Karpas-422 (cell line): ENCODE measurements around the gene HUNK. TPM values are rescaled to one million over a fixed set of nuclear protein-coding genes. Genes with fewer than 3 reads are reported as not detected.
A peak's percentile ranks its signal among the peaks of the same experiment; 100 is the strongest.

Experiments used
- DNase-seq: peaks from one replicate; pipeline ENCODE4 v3.0.0-alpha.2; 2015
- H2AFZ ChIP-seq: fragments of 200-600 bp; sonication (generic); 2 replicates; pipeline ENCODE4 v1.6.1; 2014; ENCODE audit warnings: antibody characterized with exemption, low read length, mixed read lengths
- H3K27ac ChIP-seq: fragments of 200-600 bp; sonication (generic); 2 replicates; pipeline ENCODE4 v1.5.1; 2014; ENCODE audit warnings: mild to moderate bottlenecking, low read length, moderate library complexity
- H3K27me3 ChIP-seq: fragments of 200-600 bp; sonication (generic); 2 replicates; pipeline ENCODE4 v1.6.1; 2014; ENCODE audit warnings: low read length, mixed read lengths
- H3K36me3 ChIP-seq: fragments of 200-600 bp; sonication (generic); 2 replicates; pipeline ENCODE4 v1.6.1; 2014; ENCODE audit warnings: low read length, mixed read lengths; ENCODE audit not compliant: insufficient read depth
- H3K4me1 ChIP-seq: fragments of 200-600 bp; sonication (generic); 2 replicates; pipeline ENCODE4 v1.6.1; 2014; ENCODE audit warnings: mild to moderate bottlenecking, low read length, mixed read lengths
- H3K4me2 ChIP-seq: fragments of 200-600 bp; sonication (generic); 2 replicates; pipeline ENCODE4 v1.6.1; 2014; ENCODE audit warnings: low read length, low read depth, mild to moderate bottlenecking; ENCODE audit not compliant: poor library complexity, severe bottlenecking
- H3K4me3 ChIP-seq: fragments of 200-600 bp; sonication (generic); 2 replicates; pipeline ENCODE4 v1.5.1; 2014; ENCODE audit warnings: mild to moderate bottlenecking, antibody characterized with exemption, low read length, mixed read lengths
- H3K79me2 ChIP-seq: fragments of 200-600 bp; sonication (generic); 2 replicates; pipeline ENCODE4 v1.6.1; 2014; ENCODE audit warnings: mild to moderate bottlenecking, low read length, mixed read lengths
- H3K9ac ChIP-seq: fragments of 200-600 bp; sonication (generic); 2 replicates; pipeline ENCODE4 v1.6.0; 2014; ENCODE audit warnings: low read length
- H3K9me2 ChIP-seq: fragments of 200-600 bp; sonication (generic), shearing (Covaris generic); replicated peaks from 2 replicates; pipeline ENCODE4 v1.6.0; 2014; ENCODE audit warnings: mild to moderate bottlenecking, low read length, moderate library complexity; ENCODE audit not compliant: insufficient read depth
- H3K9me3 ChIP-seq: fragments of 300-700, 200-600 bp; sonication (generic); 2 replicates; pipeline ENCODE4 v1.6.1; 2014; ENCODE audit warnings: low read length, mixed read lengths
- H4K20me1 ChIP-seq: fragments of 200-600 bp; sonication (generic); 2 replicates; pipeline ENCODE4 v1.6.1; 2014; ENCODE audit warnings: mild to moderate bottlenecking, antibody characterized with exemption, low read length, low read depth; ENCODE audit not compliant: insufficient read depth
- total RNA-seq: library from RNA; depleted of rRNA; stranded (reverse); fragments of >200 nt; shearing (Covaris generic); gene quantifications from 2 replicates; pipeline ENCODE4 v1.2.3, GENCODE V29; 2014; ENCODE audit warnings: low replicate concordance

The HUNK gene
- total RNA-seq, 1 experiment from 2014 or later: not detected

- Histone ChIP-seq H3K9ac (no peak overlapping the region), H3K27ac (no peak overlapping the region), H3K4me1 (peaks cover 15% of the 10 kb centered on the region), H3K9me3 (no peaks in the 10 kb centered on the region), H4K20me1 (no peaks in the 10 kb centered on the region), H3K4me2 (no peak overlapping the region), H3K4me3 (no peak overlapping the region), H3K9me2 (no peaks in the 10 kb centered on the region), H2AFZ (no peak overlapping the region), H3K36me3 (no peaks in the 10 kb centered on the region), H3K79me2 (no peaks in the 10 kb centered on the region), H3K27me3 (0 out of 2 replicates have a peak, but pooled peaks cover 4% of the 10 kb centered on the region)
- DNase-seq: no peak
These were observed 29.6 kb downstream of the HUNK start for GRCh38 chr21:31902438-31902837.

GRCh38 chr21:31903896-31904295 is 31.1 kb downstream of the HUNK start:
- no peaks in the 10 kb centered on the region for H4K20me1 ChIP-seq
- H3K36me3 ChIP-seq: no peaks in the 10 kb centered on the region
- no peak overlapping the region for H3K9ac ChIP-seq
- H3K27ac ChIP-seq: no peak overlapping the region
- H3K9me2 ChIP-seq: no peaks in the 10 kb centered on the region
- DNase-seq: peak; percentile 54
- H2AFZ ChIP-seq: no peak overlapping the region
- H3K79me2 ChIP-seq: no peaks in the 10 kb centered on the region
- H3K4me3 ChIP-seq: 0 out of 2 replicates have a peak overlapping the region, but pooled peaks have one; percentile 7
- H3K4me1 ChIP-seq: peaks cover 15% of the 10 kb centered on the region
- no peaks in the 10 kb centered on the region for H3K9me3 ChIP-seq
- peak overlapping the region; percentile 49 for H3K4me2 ChIP-seq
- 0 out of 2 replicates have a peak, but pooled peaks cover 4% of the 10 kb centered on the region for H3K27me3 ChIP-seq

DNA sequence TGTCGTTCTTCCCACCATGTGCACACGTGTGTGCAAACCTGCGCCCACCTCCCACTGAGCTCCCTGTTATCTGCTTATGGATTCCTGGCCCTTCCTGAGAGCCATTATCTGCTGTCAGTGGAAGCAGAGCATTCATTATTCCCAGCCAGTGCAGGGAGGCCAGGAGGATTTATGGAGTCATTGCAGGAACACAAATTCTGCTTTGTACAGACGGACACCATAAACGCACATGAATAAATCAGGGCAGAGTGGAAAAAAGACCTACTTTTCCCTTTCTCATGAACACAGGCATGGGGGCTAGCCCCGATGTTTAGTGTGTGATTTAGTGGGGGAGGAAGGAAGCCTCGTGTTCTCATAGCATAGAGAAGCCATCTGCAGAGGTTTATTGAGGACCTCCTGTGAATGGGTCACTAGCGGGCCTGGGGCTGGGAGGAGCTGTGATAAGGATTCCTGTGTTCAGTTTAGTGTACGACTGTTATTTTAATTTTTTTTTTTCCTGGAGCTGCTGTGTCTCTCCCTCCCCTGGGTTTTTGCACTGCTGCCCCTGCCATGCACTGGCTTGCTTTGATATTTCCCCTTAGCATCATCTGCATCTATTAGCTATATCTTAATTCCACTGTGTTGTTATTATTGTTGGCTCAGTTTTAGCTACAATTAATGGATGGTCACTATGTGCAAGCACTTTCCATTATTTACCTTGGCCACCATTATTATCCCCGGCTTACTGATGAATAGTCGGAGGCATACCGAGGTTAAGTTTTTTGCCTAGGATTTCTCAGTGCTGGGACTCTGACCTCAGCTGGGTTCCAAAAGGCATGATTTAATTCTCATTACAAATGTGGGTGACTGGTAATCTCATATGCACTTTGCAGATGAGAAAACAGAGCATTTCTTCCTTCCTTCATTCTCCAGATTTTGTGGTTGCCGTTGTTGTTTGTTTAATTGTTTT is 33.0 kb downstream of the HUNK start:
- no peak for DNase-seq
- Histone ChIP-seq H3K9me3 (no peaks in the 10 kb centered on the region), H3K4me1 (peaks cover 15% of the 10 kb centered on the region), H3K4me2 (no peak overlapping the region), H3K9me2 (no peaks in the 10 kb centered on the region), H2AFZ (no peak overlapping the region), H3K4me3 (no peak overlapping the region), H3K79me2 (no peaks in the 10 kb centered on the region), H3K27me3 (0 out of 2 replicates have a peak, but pooled peaks cover 4% of the 10 kb centered on the region), H3K36me3 (no peaks in the 10 kb centered on the region), H3K27ac (no peak overlapping the region), H4K20me1 (no peaks in the 10 kb centered on the region), H3K9ac (no peak overlapping the region)

GRCh38 chr21:31908106-31909031 is 35.5 kb downstream of the HUNK start:
- Histone ChIP-seq H4K20me1 (no peaks in the 10 kb centered on the region), H3K4me2 (no peak overlapping the region), H3K36me3 (no peaks in the 10 kb centered on the region), H3K27me3 (0 out of 2 replicates have a peak, but pooled peaks cover 4% of the 10 kb centered on the region), H3K79me2 (no peaks in the 10 kb centered on the region), H3K9ac (no peak overlapping the region), H3K9me3 (no peaks in the 10 kb centered on the region), H3K4me3 (no peak overlapping the region), H3K27ac (no peak overlapping the region), H2AFZ (no peak overlapping the region), H3K9me2 (no peaks in the 10 kb centered on the region), H3K4me1 (peaks cover 14% of the 10 kb centered on the region)
- DNase-seq: no peak

DNA sequence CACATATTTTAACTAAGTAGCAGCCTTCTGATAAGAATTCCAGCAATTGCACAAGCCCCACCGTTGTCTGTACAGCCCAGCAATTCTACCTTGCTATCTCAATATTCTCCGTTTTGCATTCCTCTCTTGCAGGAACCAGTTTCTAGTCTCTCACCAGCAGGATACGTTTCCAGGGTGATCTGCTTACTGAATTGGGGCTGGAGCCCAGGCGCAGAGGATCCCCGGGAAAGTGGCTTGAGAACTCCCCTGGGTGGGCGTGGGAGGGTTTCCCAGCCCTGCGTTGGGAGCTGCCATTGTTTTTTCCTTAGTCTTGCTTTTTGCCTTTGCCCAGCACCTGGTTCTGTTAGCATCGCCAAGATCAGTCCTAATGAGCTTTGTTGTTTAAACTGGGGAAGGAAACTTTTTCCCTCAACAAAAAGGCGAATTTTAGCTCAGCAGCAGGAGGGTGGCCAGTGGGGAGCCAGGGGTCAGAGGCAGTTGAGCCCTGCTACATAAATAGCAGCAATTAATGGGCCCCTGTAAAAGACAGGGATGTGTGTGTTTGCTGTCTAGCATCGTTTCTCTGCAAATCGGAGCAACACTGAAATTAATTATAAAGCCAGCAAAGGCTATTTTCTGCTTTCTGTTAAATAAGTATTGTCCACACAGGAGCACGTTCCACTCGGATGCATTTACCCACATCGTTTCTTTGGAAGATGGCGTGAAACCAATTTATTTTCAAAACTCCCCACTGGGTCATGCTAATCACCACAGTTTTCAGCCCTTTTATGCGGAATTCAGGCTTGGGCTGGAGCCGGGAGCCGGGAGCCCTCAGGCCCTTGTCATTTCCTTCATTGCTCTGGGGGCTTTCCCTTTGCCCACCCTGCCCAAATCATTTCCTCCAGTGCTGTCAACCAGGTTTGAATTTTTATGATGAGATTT is 36.6 kb downstream of the HUNK start:
- no peak overlapping the region for H3K4me3 ChIP-seq
- no peak overlapping the region for H3K27ac ChIP-seq
- no peak overlapping the region for H2AFZ ChIP-seq
- no peaks in the 10 kb centered on the region for H3K79me2 ChIP-seq
- no peaks in the 10 kb centered on the region for H3K9me2 ChIP-seq
- no peaks in the 10 kb centered on the region for H4K20me1 ChIP-seq
- no peaks in the 10 kb centered on the region for H3K9me3 ChIP-seq
- no peak for DNase-seq
- peaks cover 3% of the 10 kb centered on the region for H3K4me1 ChIP-seq
- H3K9ac ChIP-seq: no peak overlapping the region
- H3K27me3 ChIP-seq: 0 out of 2 replicates have a peak, but pooled peaks cover 4% of the 10 kb centered on the region
- H3K4me2 ChIP-seq: no peak overlapping the region
- H3K36me3 ChIP-seq: no peaks in the 10 kb centered on the region

GRCh38 chr21:31910074-31910470 is 37.3 kb downstream of the HUNK start:
- H3K4me1 ChIP-seq: no peaks in the 10 kb centered on the region
- no peaks in the 10 kb centered on the region for H3K79me2 ChIP-seq

DNA sequence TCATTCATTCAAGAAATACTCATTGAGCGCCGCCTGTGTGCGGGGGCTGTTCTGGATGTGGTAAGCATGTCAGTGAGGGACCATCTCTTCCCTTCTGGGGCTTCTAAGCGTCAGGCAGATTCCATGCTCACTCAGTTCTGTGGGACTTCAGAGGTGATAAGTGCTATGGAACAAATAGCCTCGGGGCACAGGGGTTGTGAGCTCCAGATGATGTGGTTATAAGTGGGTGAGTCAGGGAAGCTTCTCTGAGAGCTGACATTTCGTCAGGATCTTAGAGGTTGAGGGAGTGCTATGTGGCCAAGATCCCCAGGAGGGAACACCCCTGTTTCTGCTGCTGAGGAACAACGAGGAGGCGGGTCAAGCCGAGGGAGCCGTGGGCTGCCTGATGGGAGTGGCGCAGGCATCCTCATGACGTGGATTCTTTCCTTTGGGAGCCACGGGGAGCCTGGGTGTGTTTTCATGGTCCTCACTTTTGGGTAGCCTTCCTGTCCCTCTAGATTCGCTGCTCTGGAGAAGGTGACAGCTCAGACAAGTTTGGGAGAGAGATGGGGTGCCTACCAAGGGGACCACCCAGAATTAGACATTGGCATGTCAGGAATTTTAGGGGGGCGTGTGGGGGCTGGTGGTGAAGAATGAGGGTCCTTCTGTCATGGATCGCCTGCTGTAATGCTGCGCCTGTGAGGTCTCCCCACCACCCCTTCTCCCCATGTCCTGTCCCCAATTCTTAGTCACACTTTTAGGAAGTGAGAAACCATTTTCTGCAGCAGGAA is 38.5 kb downstream of the HUNK start:
- no peaks in the 10 kb centered on the region for H3K9me2 ChIP-seq
- H3K4me2 ChIP-seq: no peak overlapping the region
- H3K79me2 ChIP-seq: no peaks in the 10 kb centered on the region
- H3K4me3 ChIP-seq: no peak overlapping the region
- no peak overlapping the region for H3K27ac ChIP-seq
- H3K9me3 ChIP-seq: no peaks in the 10 kb centered on the region
- H3K4me1 ChIP-seq: no peaks in the 10 kb centered on the region
- H4K20me1 ChIP-seq: no peaks in the 10 kb centered on the region
- DNase-seq: no peak
- H2AFZ ChIP-seq: no peak overlapping the region
- H3K36me3 ChIP-seq: no peaks in the 10 kb centered on the region
- no peak overlapping the region for H3K9ac ChIP-seq
- H3K27me3 ChIP-seq: no peaks in the 10 kb centered on the region

More at GRCh38 chr21:31910074-31910470, 37.3 kb downstream of the HUNK start:
- H3K27ac ChIP-seq: no peak overlapping the region
- no peaks in the 10 kb centered on the region for H3K36me3 ChIP-seq
- no peak overlapping the region for H3K9ac ChIP-seq
- H3K27me3 ChIP-seq: 0 out of 2 replicates have a peak, but pooled peaks cover 4% of the 10 kb centered on the region
- no peaks in the 10 kb centered on the region for H3K9me3 ChIP-seq
- H3K4me3 ChIP-seq: no peak overlapping the region
- no peak overlapping the region for H2AFZ ChIP-seq
- no peaks in the 10 kb centered on the region for H4K20me1 ChIP-seq
- no peak for DNase-seq
- no peaks in the 10 kb centered on the region for H3K9me2 ChIP-seq
- no peak overlapping the region for H3K4me2 ChIP-seq
